Middle frontal gyrus (tissue), 1 donor: ENCODE measurements around the gene SLC9A6.
"Not testable (repeated sequence)": the region's sequence is repeated elsewhere in the genome, so short reads cannot be mapped to it uniquely, and the experiment has no call there.

Experiments
- DNase-seq: peaks from one replicate; pipeline ENCODE4 v3.0.0-alpha.2; 2015; ENCODE audit warnings: low spot score; ENCODE audit errors: extremely low spot score

SLC9A6 gene

DNA sequence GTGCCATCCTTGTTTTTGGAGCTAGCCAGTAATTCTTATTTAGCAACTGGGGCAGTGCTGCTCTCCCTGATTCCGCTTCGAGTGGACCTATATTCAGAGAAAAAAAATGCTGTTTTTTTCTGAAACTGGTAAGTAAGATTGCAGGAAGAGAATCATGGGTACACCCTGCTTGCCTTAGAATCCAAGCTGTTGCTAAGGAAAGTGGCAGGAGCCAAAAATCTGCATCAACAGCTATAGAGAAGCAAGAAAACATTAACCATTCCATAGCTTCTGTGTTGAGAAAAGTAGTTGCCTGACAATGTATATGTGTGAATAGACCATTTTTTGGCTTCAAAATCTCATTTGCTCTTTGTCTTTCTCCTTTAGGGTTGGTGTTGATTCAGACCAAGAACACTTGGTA, 44.5 kb downstream of the SLC9A6 start:
- DNase-seq: no peak

DNA sequence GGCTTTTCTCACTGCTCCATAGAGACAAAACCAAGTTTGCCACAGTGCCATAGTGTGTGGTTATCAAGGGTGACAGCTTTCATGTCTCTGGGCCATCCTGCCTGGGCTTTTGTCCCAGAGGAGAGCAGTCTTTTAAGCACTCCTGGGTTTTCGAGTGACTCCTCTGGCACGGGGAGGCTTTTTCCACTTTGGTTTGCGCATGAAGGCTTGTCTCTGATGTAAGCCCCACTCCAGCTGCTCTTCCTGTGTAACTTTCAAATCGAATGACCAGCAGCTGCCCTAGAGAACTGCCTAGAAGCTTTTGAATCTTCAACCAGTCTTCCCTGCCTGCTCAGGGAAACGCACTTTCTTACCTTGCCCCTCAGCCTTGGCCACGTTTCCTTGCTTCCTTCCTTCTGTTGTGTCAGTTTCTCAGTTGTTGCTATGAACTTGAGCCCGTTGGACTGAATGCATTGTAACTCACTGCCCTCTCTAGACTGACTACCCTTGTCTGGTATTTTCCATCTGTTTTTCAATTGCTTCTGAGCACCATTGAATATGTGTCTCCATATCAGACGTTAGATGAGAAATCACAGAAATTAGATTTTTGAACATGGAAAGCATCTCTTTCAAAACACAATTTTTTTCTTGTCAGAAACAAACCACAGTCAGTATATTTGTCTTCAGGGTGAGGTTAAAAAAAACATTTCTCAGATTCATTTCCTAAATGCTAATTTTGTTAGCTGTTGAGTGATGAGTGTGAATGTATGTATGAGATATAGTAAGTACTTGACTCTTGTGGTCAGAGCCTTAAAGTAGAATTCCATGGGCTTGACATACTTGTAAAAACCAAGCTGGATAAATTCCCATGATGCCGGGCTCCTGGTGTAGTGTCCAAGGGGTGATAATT, 45.3 kb downstream of the SLC9A6 start:
- DNase-seq: no peak

- DNase-seq: no peak
Measured at GRCh38 chrX:136031626-136032025, 46.4 kb downstream of the SLC9A6 start.

DNA sequence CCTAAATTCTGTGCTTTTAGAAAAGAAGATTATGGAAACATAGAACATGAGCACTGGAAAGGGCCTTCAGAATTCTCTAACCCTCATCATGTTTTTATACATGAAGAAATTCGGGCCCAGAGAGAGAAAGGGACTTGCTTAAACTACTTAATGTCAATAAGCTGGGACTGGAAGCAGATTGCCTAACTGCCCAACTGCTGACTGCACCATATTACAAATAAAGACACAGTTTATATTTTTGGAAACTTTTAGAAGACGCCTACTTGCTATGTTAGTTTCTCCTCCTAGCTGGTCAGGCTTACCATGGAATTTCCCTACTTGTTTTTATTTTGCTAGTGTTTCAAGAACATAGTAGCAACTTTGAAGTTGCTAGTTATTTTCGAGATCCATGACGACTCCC, 47.1 kb downstream of the SLC9A6 start:
- no peak for DNase-seq

DNA sequence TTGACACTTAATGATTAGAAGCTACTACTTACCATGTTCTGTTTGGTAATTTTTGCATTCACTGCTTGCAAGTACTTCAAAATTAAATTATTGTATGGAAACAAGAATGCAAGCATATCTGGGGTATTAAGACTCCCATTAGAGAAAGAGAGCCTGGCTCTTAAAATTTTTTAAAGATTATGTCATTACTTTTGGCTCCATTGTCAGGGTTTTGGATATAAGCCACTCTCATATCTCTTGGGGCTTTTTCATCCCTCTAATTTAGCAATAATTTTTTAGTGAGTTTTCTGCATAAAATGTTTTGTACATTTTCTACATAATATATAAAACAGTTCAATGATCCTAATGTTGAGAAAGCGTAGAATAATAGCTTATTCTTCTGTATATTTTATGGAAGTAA, 49.4 kb downstream of the SLC9A6 start:
- no peak for DNase-seq

DNA sequence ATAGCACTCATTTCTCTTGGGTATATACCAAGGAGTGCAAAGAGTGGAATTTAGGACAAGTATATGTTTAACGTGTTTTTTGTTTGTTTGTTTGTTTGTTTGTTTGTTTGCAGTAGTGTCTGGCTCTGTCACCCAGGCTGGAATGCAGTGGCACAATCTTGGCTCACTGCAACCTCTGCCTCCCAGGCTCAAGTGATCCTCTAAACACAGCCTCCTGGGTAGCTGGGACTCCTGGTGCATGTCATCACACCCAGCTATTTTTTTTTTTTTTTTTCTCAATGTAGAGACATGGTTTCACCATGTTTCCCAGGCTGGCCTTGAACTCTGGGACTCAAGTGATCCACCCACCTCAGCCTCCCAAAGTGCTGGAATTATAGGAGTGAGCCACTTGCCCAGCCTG, 50.4 kb downstream of the SLC9A6 start:
- DNase-seq: no peak

GRCh38 chrX:136039485-136039884, 54.2 kb downstream of the SLC9A6 start:
- DNase-seq: no peak

- no peak for DNase-seq
Measured at GRCh38 chrX:136039968-136040367, 54.7 kb downstream of the SLC9A6 start.

- DNase-seq: no peak
Measured at GRCh38 chrX:136041254-136041812, 56.1 kb downstream of the SLC9A6 start.

DNA sequence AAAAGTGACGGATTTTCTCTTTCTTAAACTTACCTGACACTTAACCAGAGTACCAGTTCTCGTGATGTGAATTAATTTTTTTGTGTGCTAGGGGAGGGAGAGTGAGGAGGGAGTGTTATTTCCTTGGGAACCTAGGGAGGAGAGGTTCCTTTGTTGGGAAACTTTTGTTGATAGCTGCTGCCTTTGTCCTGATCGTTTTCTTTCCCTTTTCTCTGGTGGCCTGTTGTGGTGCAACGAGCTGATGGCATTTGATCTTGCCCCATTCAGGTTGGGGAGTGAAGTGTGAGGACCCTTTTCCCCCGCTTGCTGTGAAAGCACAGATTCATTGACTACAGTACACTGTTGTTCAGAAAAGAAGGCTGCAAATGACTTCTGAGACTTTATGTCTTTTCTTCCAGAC, 59.8 kb downstream of the SLC9A6 start:
- DNase-seq: no peak

GRCh38 chrX:136046295-136047015, 61.2 kb downstream of the SLC9A6 start:
- no peak for DNase-seq

- DNase-seq: no peak
Measured at GRCh38 chrX:136047016-136047642, 61.9 kb downstream of the SLC9A6 start.

- no peak for DNase-seq
Measured at GRCh38 chrX:136047969-136048368, 62.7 kb downstream of the SLC9A6 start.

GRCh38 chrX:136048446-136048845, 63.2 kb downstream of the SLC9A6 start:
- no peak for DNase-seq

DNA sequence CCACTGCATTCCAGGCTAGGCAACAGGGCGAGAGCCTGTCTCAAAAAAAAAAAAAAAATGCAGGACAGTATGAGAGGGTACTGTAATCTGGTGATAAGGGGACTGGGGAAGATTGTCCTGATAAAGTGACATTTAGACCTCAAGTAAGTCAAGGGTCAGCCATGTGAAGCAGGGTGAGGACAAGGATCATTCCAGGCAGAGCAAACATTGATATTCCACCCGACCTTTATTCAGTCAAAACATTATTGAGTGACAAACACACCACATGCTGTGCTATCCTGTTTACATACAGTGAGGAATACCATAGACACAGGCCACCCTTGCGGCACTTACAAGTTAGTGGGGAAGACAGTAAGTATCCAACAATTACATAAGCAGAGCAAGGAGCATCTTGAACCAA, 64.4 kb downstream of the SLC9A6 start:
- DNase-seq: no peak

GRCh38 chrX:136050875-136051274, 65.6 kb downstream of the SLC9A6 start:
- DNase-seq: not testable (repeated sequence)

DNA sequence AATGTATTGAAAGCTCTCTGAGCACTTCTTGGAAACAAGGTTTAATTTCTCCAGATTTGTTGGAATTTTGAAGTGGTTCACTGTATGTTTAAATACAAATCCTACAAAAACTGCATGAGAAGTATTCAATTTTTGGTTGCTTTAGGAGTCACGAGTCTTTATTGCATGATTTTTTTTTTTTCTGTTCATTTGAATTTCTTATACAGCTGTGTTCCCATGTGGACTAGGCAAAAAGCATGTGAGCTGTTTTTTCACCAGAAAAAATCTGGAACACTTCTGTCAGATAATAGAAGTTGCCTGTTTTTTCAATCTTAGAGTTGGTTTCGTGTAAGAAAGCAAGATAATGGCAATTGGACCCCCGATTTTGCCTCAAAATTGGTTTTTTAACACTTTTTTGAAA, 66.4 kb downstream of the SLC9A6 start:
- no peak for DNase-seq

GRCh38 chrX:136055651-136056221, 70.5 kb downstream of the SLC9A6 start:
- no peak for DNase-seq

DNA sequence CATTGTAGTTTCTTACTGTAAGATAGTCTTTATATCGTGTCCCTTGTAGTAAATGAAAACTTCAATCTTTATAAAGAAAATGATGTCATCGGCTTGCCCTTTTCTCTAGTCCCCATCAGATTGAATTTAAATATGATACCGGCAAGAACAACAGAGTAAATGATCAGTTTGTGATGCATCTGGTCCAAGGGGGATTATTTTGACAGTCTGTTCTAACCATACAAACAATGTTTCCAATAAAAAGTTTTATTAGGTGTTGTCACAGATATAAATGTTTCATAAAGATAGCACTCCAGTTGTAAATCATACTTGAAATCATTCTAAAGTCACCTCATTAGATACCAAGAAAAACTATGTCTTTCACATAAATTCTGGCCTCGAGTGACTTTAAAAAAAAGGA, 72.3 kb downstream of the SLC9A6 start:
- no peak for DNase-seq

GRCh38 chrX:136059350-136059749, 74.1 kb downstream of the SLC9A6 start:
- no peak for DNase-seq

DNA sequence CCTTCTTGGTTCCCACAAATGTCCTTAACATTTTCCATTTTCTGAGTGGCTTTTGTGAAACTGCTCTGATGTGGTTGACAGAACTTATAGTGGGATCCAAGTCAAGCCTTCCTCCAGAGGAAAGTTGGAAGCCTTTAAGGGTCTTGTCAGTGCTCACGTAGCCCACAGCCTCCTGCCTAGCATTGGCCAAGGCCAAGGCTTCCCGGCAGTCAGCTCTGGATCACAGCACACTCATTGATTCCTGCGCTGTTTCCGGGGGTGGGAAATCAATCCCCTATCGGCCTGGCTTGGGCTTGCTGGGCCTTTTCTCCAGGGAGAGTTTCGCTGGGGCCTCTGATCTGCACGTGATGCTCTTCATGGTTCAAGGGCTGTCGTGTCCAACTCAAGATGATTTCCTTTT, 76.1 kb downstream of the SLC9A6 start:
- DNase-seq: no peak

GRCh38 chrX:136061696-136062095, 76.5 kb downstream of the SLC9A6 start:
- DNase-seq: no peak
